Muscle layer of duodenum (tissue), 2 donors: ENCODE measurements around the gene BOLA2B.
"Not testable (repeated sequence)": the region's sequence is repeated elsewhere in the genome, so short reads cannot be mapped to it uniquely, and the experiment has no call there.

Source experiments
- H3K27ac ChIP-seq: one replicate; pipeline ENCODE4 v1.7.0; 2013; ENCODE audit warnings: mild to moderate bottlenecking, low read length
- H3K27me3 ChIP-seq: one replicate; pipeline ENCODE4 v1.7.0; 2013; ENCODE audit warnings: low read depth, mild to moderate bottlenecking, control low read depth, low read length
- H3K36me3 ChIP-seq, 2 donors: one replicate each; pipeline ENCODE4 v1.7.0; 2013; ENCODE audit warnings: low read length in 2 of 2, control low read depth in 1 of 2, mild to moderate bottlenecking in 1 of 2; ENCODE audit not compliant: insufficient read depth in 2 of 2, control insufficient read depth in 1 of 2
- H3K4me1 ChIP-seq, 2 donors: one replicate each; pipeline ENCODE4 v1.7.0; 2013; ENCODE audit warnings: low read length in 2 of 2, mild to moderate bottlenecking in 2 of 2, control low read depth in 1 of 2, moderate library complexity in 1 of 2; ENCODE audit not compliant: insufficient read depth in 2 of 2, control insufficient read depth in 1 of 2
- H3K4me3 ChIP-seq, 2 donors: one replicate each; pipeline ENCODE4 v1.7.0; 2013; ENCODE audit warnings: low read length in 2 of 2, low read depth in 1 of 2, mild to moderate bottlenecking in 1 of 2
- H3K9me3 ChIP-seq, 2 donors: one replicate each; pipeline ENCODE4 v1.7.0; 2013; ENCODE audit warnings: low read length in 2 of 2, control low read depth in 1 of 2, mild to moderate bottlenecking in 1 of 2; ENCODE audit not compliant: control insufficient read depth in 1 of 2
- donor health status: healthy.

Gene BOLA2B

GRCh38 chr16:30193098-30193497 is 368 bp downstream of the BOLA2B start:
- H3K36me3 ChIP-seq, H3K9me3 ChIP-seq, H3K27ac ChIP-seq, H3K27me3 ChIP-seq, H3K4me3 ChIP-seq, H3K4me1 ChIP-seq: not testable (repeated sequence)

- not testable (repeated sequence) for H3K4me3 ChIP-seq, H3K27ac ChIP-seq, H3K4me1 ChIP-seq, H3K36me3 ChIP-seq, H3K27me3 ChIP-seq, H3K9me3 ChIP-seq
Measured at GRCh38 chr16:30191158-30191557, 2.3 kb downstream of the BOLA2B start.

DNA sequence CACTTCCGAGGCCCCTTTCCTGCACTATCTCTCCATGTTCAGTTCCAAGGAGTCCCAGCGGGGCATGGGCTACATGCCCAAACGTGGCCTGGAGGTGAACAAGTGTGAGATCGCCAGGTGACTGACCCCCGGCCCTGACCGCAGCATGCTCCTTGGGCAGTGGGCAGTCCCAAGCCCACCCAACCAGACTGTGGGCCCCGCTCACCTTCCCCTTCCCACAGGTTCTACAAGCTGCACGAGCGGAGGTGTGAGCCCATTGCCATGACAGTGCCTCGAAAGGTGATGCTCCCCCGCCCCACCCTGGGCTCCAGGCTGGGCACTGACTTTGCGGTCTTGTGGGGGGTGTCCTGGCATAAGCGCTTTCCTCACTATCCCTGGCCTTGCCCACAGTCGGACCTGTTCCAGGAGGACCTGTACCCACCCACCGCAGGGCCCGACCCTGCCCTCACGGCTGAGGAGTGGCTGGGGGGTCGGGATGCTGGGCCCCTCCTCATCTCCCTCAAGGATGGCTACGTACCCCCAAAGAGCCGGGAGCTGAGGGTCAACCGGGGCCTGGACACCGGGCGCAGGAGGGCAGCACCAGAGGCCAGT is 5.4 kb downstream of the BOLA2B start:
- no peaks in the 10 kb centered on the region for H3K36me3 ChIP-seq
- H3K27me3 ChIP-seq, result no peaks in the 10 kb centered on the region
- H3K9me3 ChIP-seq, result no peaks in the 10 kb centered on the region
- no peak overlapping the region for H3K4me3 ChIP-seq
- H3K4me1 ChIP-seq, result peaks cover 3 to 17% of the 10 kb centered on the region in 2 donors
- no peak overlapping the region for H3K27ac ChIP-seq

GRCh38 chr16:30187556-30187865 is 6.0 kb downstream of the BOLA2B start:
- Histone ChIP-seq H3K4me1 (peaks cover 3 to 17% of the 10 kb centered on the region in 2 donors), H3K4me3 (no peak overlapping the region), H3K27me3 (no peaks in the 10 kb centered on the region), H3K27ac (no peak overlapping the region), H3K36me3 (no peaks in the 10 kb centered on the region), H3K9me3 (no peaks in the 10 kb centered on the region)

DNA sequence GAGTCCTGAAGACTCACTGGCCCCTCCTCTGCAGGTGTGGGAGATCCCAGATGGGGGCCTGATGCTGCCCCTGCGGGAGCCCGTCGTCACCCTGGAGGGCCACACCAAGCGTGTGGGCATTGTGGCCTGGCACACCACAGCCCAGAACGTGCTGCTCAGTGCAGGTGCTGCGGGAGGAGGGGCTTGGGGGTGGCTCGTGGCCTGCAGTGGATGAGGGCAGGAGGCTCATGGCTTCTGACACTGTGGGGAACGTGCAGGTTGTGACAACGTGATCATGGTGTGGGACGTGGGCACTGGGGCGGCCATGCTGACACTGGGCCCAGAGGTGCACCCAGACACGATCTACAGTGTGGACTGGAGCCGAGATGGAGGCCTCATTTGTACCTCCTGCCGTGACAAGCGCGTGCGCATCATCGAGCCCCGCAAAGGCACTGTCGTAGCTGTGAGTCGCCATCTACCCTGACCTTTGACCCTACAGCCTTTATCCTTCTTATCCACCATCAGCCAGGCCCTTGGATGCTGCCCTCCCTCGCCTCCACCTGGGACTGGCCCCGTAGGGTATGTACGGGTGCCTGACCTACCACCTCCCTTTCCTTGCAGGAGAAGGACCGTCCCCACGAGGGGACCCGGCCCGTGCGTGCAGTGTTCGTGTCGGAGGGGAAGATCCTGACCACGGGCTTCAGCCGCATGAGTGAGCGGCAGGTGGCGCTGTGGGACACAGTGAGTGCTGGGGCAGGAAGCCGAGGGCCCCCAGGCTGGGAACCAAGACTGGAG is 6.5 kb downstream of the BOLA2B start:
- peak overlapping the region in 1 of 2 donors; percentile 64 for H3K4me3 ChIP-seq
- peaks cover 3 to 17% of the 10 kb centered on the region in 2 donors for H3K4me1 ChIP-seq
- no peaks in the 10 kb centered on the region for H3K27me3 ChIP-seq
- H3K36me3 ChIP-seq, result no peaks in the 10 kb centered on the region
- H3K27ac ChIP-seq, result no peak overlapping the region
- no peaks in the 10 kb centered on the region for H3K9me3 ChIP-seq

- Histone ChIP-seq H3K4me1 (peaks cover 3 to 17% of the 10 kb centered on the region in 2 donors), H3K27me3 (no peaks in the 10 kb centered on the region), H3K9me3 (no peaks in the 10 kb centered on the region), H3K36me3 (no peaks in the 10 kb centered on the region), H3K4me3 (peak overlapping the region in 1 of 2 donors; percentile 64), H3K27ac (no peak overlapping the region)
Measured at GRCh38 chr16:30186444-30186781, 7.1 kb downstream of the BOLA2B start.

DNA sequence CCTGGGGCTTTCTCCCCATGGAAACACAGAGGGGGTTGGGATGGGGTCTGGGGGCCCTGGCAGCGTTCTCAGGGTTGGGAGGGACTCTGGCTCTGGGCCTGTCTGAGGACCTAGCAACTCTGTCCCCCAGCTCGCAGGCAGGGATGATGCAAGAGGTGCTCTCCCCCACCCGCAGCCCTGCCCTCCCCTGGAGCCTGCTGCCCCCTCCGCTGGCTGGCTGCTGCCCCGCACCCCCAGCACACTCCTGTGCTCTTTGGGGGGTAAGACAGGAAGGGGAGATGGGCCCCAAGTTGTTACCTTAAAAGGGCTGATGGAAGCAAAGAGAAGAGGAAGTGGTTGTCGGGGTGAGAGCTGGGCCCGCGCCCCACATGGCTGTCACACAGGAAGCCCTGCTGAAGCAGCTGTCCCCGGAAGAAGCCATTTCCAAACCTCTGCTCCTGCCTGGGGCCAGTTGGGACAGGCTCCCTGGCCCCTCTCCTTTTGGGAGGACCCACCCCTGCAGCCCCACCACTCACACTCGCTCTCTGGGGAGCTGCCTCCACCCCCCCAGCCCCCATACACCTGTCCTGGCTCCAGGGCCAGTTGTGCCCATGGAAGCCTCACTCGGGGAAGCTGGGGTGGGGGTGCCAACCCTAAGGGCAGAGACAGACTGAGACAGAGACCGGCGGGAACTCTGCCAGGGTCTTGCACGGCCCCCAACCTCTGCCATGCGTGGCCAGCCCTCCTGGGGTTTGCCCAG is 7.6 kb downstream of the BOLA2B start:
- Histone ChIP-seq H3K4me1 (peaks cover 3 to 17% of the 10 kb centered on the region in 2 donors), H3K9me3 (no peaks in the 10 kb centered on the region), H3K4me3 (peak overlapping the region in 1 of 2 donors; percentile 64), H3K27ac (peak overlapping the region; percentile 63), H3K27me3 (no peaks in the 10 kb centered on the region), H3K36me3 (no peaks in the 10 kb centered on the region)

- Histone ChIP-seq H3K9me3 (no peaks in the 10 kb centered on the region), H3K36me3 (no peaks in the 10 kb centered on the region), H3K4me3 (peak overlapping the region; percentile 42 to 64), H3K4me1 (peaks cover 3 to 17% of the 10 kb centered on the region in 2 donors), H3K27ac (peak overlapping the region; percentile 63), H3K27me3 (no peaks in the 10 kb centered on the region)
Measured at GRCh38 chr16:30184891-30185682, 8.4 kb downstream of the BOLA2B start.

DNA sequence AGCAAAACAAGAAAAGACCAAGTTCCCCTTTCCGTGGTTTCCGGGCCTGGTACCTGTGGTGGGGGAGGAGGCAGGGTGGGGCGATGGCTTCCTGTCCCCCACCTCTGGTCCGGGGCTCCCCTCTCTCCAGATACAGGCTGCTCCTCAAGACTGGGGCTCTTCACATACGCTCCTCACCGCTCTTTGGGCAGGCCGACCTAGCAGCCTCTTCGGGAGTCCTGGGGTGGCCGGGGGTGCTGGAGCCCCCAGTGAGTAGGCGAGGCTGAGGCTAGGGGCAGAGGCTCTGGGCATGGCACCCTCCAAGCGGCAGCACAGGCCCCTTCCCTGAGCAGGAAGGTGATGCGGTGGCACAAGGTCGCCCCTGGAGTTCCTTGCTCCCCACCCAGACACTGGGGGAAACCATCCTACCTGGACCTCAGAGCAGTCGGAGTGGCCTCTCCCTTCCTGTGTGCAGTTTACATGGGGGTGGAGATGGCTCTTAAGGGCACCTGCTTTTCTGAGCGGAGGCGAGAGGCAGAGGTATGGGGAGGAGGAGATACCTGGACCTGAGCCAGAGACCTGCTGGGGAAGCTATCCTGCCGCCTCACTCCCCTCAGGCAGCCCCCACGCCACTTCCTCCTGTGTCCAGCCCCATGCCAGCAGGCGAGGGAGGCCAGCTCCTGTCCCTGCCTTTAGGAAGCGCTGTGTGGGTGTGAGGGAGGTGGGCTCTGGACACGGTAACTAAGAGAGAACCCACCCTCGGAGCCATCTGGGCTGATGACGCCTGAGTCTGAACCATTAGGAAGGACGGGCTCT is 9.2 kb downstream of the BOLA2B start:
- H3K27me3 ChIP-seq, result no peaks in the 10 kb centered on the region
- H3K36me3 ChIP-seq, result no peaks in the 10 kb centered on the region
- H3K9me3 ChIP-seq, result no peaks in the 10 kb centered on the region
- peaks cover 3 to 17% of the 10 kb centered on the region in 2 donors for H3K4me1 ChIP-seq
- H3K4me3 ChIP-seq, result peak overlapping the region; percentile 42 to 64
- peak overlapping the region; percentile 63 for H3K27ac ChIP-seq

DNA sequence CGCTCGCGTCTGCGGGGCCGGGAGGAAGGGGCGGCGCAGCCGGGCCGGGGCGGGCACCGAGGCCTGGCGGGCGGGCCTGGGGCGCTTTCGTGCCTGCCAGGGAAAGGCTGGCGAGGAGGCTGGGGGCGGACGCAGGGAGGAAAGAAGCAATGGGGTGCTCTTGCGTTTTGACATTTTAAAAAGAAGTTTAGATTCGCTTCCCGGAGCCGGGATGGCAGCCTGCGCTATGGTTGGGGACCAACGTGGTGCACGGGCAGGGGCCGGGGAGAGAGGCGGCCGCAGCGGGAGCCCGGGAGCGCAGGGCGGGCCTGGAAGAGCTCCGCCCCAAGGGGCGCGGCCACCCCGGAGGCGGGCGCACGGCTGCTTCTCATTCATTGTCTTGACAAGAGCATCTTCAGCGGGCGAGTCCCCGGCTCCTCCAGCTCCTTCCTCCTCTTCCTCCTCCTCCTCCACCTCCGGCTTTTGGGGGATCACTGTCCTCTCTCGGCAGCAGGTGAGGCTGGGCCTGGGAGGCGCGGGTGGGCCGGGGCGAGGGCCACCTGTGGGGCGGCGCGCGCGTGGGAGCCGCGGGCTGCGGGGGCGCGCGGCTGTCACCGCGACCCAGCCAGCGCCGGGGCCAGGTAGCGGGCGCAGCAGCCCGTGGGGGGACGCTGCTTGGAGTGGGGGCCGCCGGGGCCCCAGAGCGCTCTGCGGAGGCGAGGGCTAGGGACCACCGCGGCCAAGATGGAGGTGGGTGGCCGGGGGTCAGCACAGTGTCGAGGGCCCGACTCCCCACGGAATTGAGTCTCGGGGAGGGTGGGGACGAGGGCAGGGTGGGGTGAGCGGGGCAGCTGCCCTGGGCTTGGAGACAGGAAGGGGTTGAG is 10.0 kb downstream of the BOLA2B start, which contains the start of gene CORO1A:
TSS of gene CORO1A (plus strand) at position 370 of the 863 bp plus-strand sequence. CDS start 1,608 bp downstream, outside the sequence.
- H3K27me3 ChIP-seq, result no peaks in the 10 kb centered on the region

More for the DNA sequence above, 10.0 kb downstream of the BOLA2B start, which contains the start of gene CORO1A:
- peak within 1 kb of the TSS; percentile 49 to 64 for H3K4me3 ChIP-seq
- H3K9me3 ChIP-seq, result no peaks in the 10 kb centered on the region
- H3K36me3 ChIP-seq, result no peaks in the 10 kb centered on the region
- H3K27ac ChIP-seq, result peak within 1 kb of the TSS; percentile 63
- peaks cover 3 to 17% of the 10 kb centered on the region in 2 donors for H3K4me1 ChIP-seq
